HEK293T (cell line): Measurements from ENCODE around the gene SLC13A5.

Experiments used
- CTCF ChIA-PET: fragments of 350-600 bp; formaldehyde crosslinking; extraction: SDS; loops from one replicate; lab custom pipeline; 2021; ENCODE audit warnings: antibody characterized with exemption, inconsistent platforms; lab: Yijun Ruan, JAX
- POLR2A ChIA-PET: fragments of 350-600 bp; formaldehyde crosslinking; extraction: SDS; loops from one replicate; lab custom pipeline; 2020; ENCODE audit warnings: antibody characterized with exemption, inconsistent platforms; lab: Yijun Ruan, JAX
- DNase-seq: peaks from one replicate; pipeline ENCODE4 v3.0.0; 2012; ENCODE audit warnings: mixed read lengths; ENCODE audit errors: extremely low spot score
- ARNT ChIP-seq: fragments of 450-650 bp; IDR thresholded peaks from 2 replicates; pipeline ENCODE4 v1.6.1; 2017; ENCODE audit warnings: mild to moderate bottlenecking
- BHLHE40 ChIP-seq: fragments of 450-650 bp; IDR thresholded peaks from 2 replicates; pipeline ENCODE4 v1.6.1; 2016; ENCODE audit warnings: mild to moderate bottlenecking, moderate library complexity, borderline replicate concordance
- CTBP1 ChIP-seq: fragments of 450-650 bp; IDR thresholded peaks from 2 replicates; pipeline ENCODE4 v1.6.1; 2016; ENCODE audit warnings: borderline replicate concordance
- ELF4 ChIP-seq: fragments of 450-650 bp; IDR thresholded peaks from 2 replicates; pipeline ENCODE4 v1.6.1; 2017; ENCODE audit warnings: antibody characterized with exemption
- FOXA1 ChIP-seq: fragments of 450-650 bp; IDR thresholded peaks from 2 replicates; pipeline ENCODE4 v1.6.1; 2016; ENCODE audit warnings: mild to moderate bottlenecking
- FOXK2 ChIP-seq: fragments of 450-650 bp; IDR thresholded peaks from 2 replicates; pipeline ENCODE4 v1.6.1; 2016; ENCODE audit warnings: mild to moderate bottlenecking
- FOXM1 ChIP-seq: fragments of 450-650 bp; IDR thresholded peaks from 2 replicates; pipeline ENCODE4 v1.6.1; 2017; ENCODE audit warnings: mild to moderate bottlenecking, borderline replicate concordance
- HDGF ChIP-seq: fragments of 450-650 bp; IDR thresholded peaks from 2 replicates; pipeline ENCODE4 v1.6.1; 2017; ENCODE audit warnings: antibody characterized with exemption, borderline replicate concordance
- L3MBTL2 ChIP-seq: fragments of 450-650 bp; conservative IDR thresholded peaks from 2 replicates; pipeline ENCODE4 v1.6.1; 2016; ENCODE audit warnings: mild to moderate bottlenecking
- LEF1 ChIP-seq: fragments of 450-650 bp; IDR thresholded peaks from 2 replicates; pipeline ENCODE4 v1.6.1; 2017; ENCODE audit warnings: mild to moderate bottlenecking, borderline replicate concordance
- NFRKB ChIP-seq: fragments of 450-650 bp; IDR thresholded peaks from 2 replicates; pipeline ENCODE4 v1.6.1; 2016; ENCODE audit warnings: mild to moderate bottlenecking, moderate library complexity
- PKNOX1 ChIP-seq: fragments of 450-650 bp; IDR thresholded peaks from 2 replicates; pipeline ENCODE4 v1.6.1; 2016
- SP1 ChIP-seq: fragments of 450-650 bp; IDR thresholded peaks from 2 replicates; pipeline ENCODE4 v1.6.1; 2017
- SUZ12 ChIP-seq: fragments of 450-650 bp; IDR thresholded peaks from 2 replicates; pipeline ENCODE4 v1.6.1; 2016; ENCODE audit warnings: mild to moderate bottlenecking
- TARDBP ChIP-seq: fragments of 450-650 bp; IDR thresholded peaks from 2 replicates; pipeline ENCODE4 v1.6.1; 2016
- ZNF384 ChIP-seq: fragments of 450-650 bp; IDR thresholded peaks from 2 replicates; pipeline ENCODE4 v1.6.1; 2016

SLC13A5 gene

GRCh38 chr17:6711081-6711674, 2.0 kb downstream of the SLC13A5 start:
- no peak for DNase-seq
- ChIA-PET POLR2A (no interaction called here), CTCF (interaction anchor here (0.8 kb wide), 1 partner anchor 10 kb away, joined by 3 read pairs; no protein-coding TSS in a partner anchor)
- TF ChIP-seq FOXM1 (no peak), TARDBP (no peak), CTBP1 (no peak), SUZ12 (no peak), HDGF (no peak), NFRKB (no peak)

- ChIA-PET CTCF (no interaction called here), POLR2A (no interaction called here)
- TF ChIP-seq HDGF (no peak), CTBP1 (no peak), ELF4 (no peak), NFRKB (no peak), FOXM1 (no peak), L3MBTL2 (no peak), ZNF384 (no peak), PKNOX1 (no peak), SUZ12 (no peak)
- no peak for DNase-seq
Observed at GRCh38 chr17:6710317-6710716, 2.9 kb downstream of the SLC13A5 start.

- TF ChIP-seq ELF4 = no peak
- no peak for TF ChIP-seq FOXA1
- TF ChIP-seq SP1 = no peak
- no peak for TF ChIP-seq ARNT
- TF ChIP-seq SUZ12 = no peak
- no peak for TF ChIP-seq HDGF
- TF ChIP-seq PKNOX1 = no peak
- TF ChIP-seq BHLHE40 = no peak
- TF ChIP-seq FOXM1 = no peak
- no peak for TF ChIP-seq CTBP1
- no peak for TF ChIP-seq ZNF384
- no peak for TF ChIP-seq TARDBP
- no peak for DNase-seq
- POLR2A ChIA-PET = no interaction called here
- CTCF ChIA-PET = no interaction called here
Observed at GRCh38 chr17:6708357-6708961, 4.7 kb downstream of the SLC13A5 start.

- ChIA-PET POLR2A (no interaction called here), CTCF (no interaction called here)
- TF ChIP-seq ARNT = no peak
- no peak for TF ChIP-seq NFRKB
- TF ChIP-seq FOXA1 = no peak
- no peak for TF ChIP-seq HDGF
- TF ChIP-seq TARDBP = no peak
- no peak for TF ChIP-seq FOXK2
- no peak for TF ChIP-seq LEF1
- no peak for TF ChIP-seq SP1
- TF ChIP-seq FOXM1 = no peak
- TF ChIP-seq L3MBTL2 = no peak
- TF ChIP-seq ELF4 = no peak
- no peak for TF ChIP-seq BHLHE40
- no peak for TF ChIP-seq CTBP1
- TF ChIP-seq PKNOX1 = no peak
- no peak for TF ChIP-seq ZNF384
- no peak for DNase-seq
Observed at GRCh38 chr17:6706996-6707395, 6.2 kb downstream of the SLC13A5 start.

- CTCF ChIA-PET = no interaction called here
- no peak for TF ChIP-seq FOXK2
- no peak for TF ChIP-seq ELF4
- TF ChIP-seq ZNF384 = no peak
- no peak for TF ChIP-seq ARNT
- TF ChIP-seq PKNOX1 = no peak
- TF ChIP-seq SUZ12 = no peak
- POLR2A ChIA-PET = no interaction called here
- DNase-seq = no peak
Observed at GRCh38 chr17:6706499-6706898, 6.7 kb downstream of the SLC13A5 start.

- no peak for TF ChIP-seq LEF1
- TF ChIP-seq SUZ12 = no peak
- TF ChIP-seq ZNF384 = no peak
- no peak for TF ChIP-seq FOXM1
- POLR2A ChIA-PET = no interaction called here
- no peak for DNase-seq
- CTCF ChIA-PET = no interaction called here
Observed at GRCh38 chr17:6704470-6705052, 8.6 kb downstream of the SLC13A5 start.
